ENCODE measurements around the gene C2orf81.

DNA sequence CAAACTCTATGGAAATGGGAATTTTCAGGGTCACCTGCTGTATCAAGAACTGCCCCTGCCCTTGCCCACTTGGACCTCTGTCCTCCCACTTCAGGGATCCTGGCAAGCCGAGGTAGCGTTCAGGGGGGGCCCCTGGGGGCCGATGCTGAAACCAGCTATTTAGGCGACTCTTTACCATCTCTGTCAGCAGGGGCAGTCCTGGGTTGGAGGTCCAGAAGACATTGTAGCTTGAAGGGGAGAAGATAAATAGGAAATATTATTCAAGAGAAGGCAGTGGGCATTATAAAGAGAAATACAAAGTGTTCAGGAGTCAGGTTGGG lies 41.3 kb upstream of the C2orf81 start:
- no peak for TF ChIP-seq CTCF (IDR thresholded peaks at IDR 0.05)
- no peak for TF ChIP-seq POLR2AphosphoS5 (IDR thresholded peaks at IDR 0.05)

All from prostate gland (tissue), 2 donors.